ENCODE measurements around the gene CYB5R3. TPM values are rescaled to one million over a fixed set of nuclear protein-coding genes. Genes with fewer than 3 reads are reported as not detected.
"Not testable (repeated sequence)": the region's sequence is repeated elsewhere in the genome, so short reads cannot be mapped to it uniquely, and the experiment has no call there.

The CYB5R3 gene
- total RNA-seq, 2 donors from 2014 or later = 49.7 to 84.6 TPM

DNA sequence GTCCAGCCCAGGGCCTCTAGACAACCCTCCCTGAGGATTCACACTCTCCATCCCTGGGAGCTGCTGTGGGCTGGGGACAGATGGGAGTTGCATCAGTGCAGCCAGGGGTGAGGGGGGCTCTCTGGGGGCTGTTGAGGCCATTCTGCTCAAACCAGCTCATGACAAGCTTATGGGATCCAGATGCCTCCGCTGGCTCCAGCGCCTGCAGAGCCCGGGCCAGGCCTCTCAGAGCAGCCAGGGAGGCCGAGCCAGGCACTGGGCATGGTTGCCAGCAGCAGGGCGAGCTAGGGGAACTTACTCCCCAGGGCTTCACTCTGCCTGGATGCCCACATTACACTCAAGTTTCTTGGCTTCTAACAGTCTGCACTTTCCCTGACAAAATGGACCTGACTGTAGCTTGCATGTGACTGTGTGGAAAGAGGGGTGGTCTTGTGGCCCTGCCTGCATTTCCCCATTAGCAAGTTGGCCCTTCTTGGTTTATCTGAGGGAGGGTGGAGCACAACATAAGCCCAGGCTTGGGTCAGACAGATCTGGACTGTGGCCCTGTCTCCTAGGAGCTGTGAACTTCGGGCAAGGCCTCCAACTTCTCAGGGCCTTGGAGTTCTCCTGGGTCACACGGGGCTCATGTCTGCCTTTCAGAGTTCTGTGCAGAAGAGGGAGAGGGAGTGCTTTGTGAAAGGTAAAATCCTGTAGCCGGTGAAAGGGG is 34.5 kb upstream of the CYB5R3 start:
- ATAC-seq (no peak), DNase-seq (ENCODE audit: low spot score in 2 of 2) (no peak)
- no peaks in the 10 kb centered on the region for H3K36me3 Mint-ChIP-seq
- H3K27ac Mint-ChIP-seq = peak overlapping the region in 1 of 2 donors; percentile 44
- H3K9me3 Mint-ChIP-seq = no peaks in the 10 kb centered on the region

- H3K36me3 Mint-ChIP-seq = peaks cover 0 to 7% of the 10 kb centered on the region in 2 donors
- peaks cover 4 to 7% of the 10 kb centered on the region in 2 donors for H3K9me3 Mint-ChIP-seq
- DNase-seq (ENCODE audit: low spot score in 2 of 2) = no peak
- H3K27ac Mint-ChIP-seq = no peak overlapping the region
- ATAC-seq = no peak
Observed at GRCh38 chr22:42682113-42682851, 33.1 kb upstream of the CYB5R3 start.

DNA sequence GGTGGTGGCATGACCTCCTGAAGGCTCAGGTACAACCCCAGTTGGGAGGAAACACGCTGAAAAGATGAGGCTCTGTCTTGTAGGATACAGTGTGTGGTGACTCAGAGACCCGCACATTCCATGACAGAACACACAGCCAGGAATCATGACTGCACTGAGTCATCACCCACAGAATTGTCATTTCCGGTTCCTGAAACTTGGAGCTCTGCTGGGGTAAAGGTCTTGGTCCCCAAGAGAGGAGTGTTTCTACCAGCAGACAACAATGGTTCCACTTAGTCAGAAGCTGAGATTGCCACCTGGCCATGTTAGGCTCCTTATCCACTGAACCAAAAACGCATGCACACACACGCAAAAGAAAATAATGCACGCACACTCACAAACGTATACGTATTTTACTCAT is 31.5 kb upstream of the CYB5R3 start:
- ATAC-seq (peak in 1 of 2 donors; percentile 90), DNase-seq (ENCODE audit: low spot score in 2 of 2) (no peak)
- Mint-ChIP-seq H3K36me3 (peaks cover 0 to 7% of the 10 kb centered on the region in 2 donors), H3K9me3 (peaks cover 4 to 7% of the 10 kb centered on the region in 2 donors), H3K27ac (no peak overlapping the region)

DNA sequence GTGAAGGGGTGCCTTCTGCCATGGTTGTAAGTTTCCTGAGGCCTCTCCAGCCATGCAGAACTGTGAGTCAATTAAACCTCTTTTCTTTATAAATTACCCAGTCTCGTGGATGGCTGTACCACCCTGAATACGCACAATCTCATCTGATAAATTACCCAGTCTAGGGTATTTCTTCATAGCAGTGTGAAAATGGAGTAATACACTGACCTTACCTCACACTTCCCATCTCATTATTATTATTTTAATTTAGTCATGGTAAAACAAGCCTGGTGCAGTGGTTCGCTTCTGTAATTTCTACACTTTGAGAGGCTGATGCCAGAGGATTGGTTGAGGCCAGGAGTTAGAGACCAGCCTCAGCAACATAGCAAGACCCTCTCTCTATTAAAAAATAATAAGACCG is 30.5 kb upstream of the CYB5R3 start:
- H3K9me3 Mint-ChIP-seq = peaks cover 4 to 7% of the 10 kb centered on the region in 2 donors
- DNase-seq (ENCODE audit: low spot score in 2 of 2) (no peak), ATAC-seq (no peak)
- peaks cover 0 to 7% of the 10 kb centered on the region in 2 donors for H3K36me3 Mint-ChIP-seq
- no peak overlapping the region for H3K27ac Mint-ChIP-seq

DNA sequence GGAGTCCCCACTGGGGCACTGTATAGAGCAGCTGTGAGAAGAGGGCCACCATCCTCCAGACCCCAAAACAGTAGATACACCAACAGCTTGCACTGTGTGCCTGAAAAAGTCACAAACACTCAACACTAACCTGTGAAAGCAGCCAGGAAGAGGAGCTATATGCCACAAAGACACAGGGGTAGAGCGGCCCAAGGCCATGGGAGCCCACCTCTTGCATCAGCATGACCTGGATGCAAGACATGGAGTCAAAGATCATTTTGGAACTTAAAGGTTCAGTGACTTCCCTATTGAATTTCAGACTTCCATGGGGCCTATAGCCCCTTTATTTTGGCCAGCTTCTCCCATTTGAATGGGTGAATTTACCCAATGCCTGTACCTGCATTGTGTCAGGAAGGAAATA is 29.7 kb upstream of the CYB5R3 start:
- no peak overlapping the region for H3K27ac Mint-ChIP-seq
- ATAC-seq (no peak), DNase-seq (ENCODE audit: low spot score in 2 of 2) (no peak)
- peaks cover 0 to 7% of the 10 kb centered on the region in 2 donors for H3K36me3 Mint-ChIP-seq
- peaks cover 4 to 7% of the 10 kb centered on the region in 2 donors for H3K9me3 Mint-ChIP-seq

DNA sequence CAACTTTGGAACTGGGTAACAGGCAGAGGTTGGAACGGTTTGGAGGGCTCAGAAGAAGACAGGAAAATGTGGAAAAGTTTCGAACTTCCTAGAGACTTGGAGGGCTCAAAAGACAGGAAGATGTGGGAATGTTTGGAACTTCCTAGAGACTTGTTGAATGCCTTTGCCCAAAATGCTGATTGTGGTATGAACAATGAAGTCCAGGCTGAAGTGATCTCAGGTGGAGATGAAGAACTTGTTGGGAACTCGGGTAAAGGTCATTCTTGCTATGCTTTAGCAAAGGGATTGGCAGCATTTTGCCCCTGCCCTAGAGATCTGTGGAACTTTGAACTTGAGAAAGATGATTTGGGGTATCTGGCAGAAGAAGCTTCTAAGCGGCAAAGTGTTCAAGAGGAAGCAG is 28.7 kb upstream of the CYB5R3 start:
- not testable (repeated sequence) for H3K36me3 Mint-ChIP-seq; DNase-seq (ENCODE audit: low spot score in 2 of 2); ATAC-seq; H3K9me3 Mint-ChIP-seq
- H3K27ac Mint-ChIP-seq = peak overlapping the region in 1 of 2 donors; percentile 15

DNA sequence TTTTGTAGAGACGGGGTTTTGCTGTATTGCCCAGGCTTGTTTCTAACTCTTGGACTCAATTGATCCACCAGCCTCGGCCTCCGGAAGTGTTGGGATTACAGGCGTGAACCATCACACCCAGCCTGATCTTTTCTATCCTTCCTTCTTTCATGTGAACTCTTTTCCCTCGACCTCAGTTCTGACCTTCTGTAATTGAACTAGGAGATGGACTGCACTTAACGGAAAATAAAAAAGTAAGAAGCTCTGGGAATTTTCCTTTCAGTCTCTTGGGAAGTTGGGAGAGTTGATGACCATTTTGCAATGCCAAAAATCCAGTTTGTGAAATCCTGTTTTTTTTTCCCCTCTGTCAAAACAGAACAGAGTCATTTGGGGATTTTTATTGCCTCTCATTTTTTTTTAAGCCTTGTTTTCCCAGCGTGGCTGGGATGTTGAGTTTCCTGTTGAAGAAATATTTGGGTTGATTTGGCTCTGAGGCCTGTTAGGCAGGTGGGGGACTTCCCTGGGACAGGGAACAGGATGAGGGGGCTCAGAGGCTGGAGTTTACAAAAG is 26.9 kb upstream of the CYB5R3 start:
- ATAC-seq = no peak
- peaks cover 0 to 7% of the 10 kb centered on the region in 2 donors for H3K36me3 Mint-ChIP-seq
- DNase-seq (ENCODE audit: low spot score in 2 of 2) = no peak
- peaks cover 4 to 7% of the 10 kb centered on the region in 2 donors for H3K9me3 Mint-ChIP-seq
- no peak overlapping the region for H3K27ac Mint-ChIP-seq

DNA sequence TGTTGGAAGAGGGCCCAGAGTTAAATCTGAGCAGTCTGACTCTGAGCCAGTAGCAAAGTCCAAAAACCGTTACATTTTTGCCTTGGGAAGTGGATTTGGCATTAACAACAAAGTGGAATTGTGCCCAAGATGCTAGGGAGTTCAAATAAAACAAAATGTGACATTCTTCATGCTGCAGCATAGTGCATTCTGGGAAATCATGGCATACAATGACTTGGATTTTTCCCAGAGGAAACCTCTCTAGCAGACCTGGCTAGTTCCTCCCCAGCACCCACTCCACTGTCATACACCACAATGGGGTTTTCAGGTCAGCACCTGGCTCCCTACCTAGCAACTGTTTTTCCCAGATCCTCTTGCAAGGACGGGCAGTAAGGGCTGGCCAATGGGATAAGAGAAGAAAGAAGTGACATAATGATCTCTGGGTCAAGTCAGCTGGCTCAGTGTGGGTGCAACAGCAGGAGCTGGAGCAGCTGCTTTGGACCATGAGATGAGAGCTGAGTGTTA is 24.8 kb upstream of the CYB5R3 start:
- no peak for DNase-seq (ENCODE audit: low spot score in 2 of 2)
- H3K36me3 Mint-ChIP-seq = peaks cover 0 to 7% of the 10 kb centered on the region in 2 donors
- no peak for ATAC-seq
- peaks cover 4 to 7% of the 10 kb centered on the region in 2 donors for H3K9me3 Mint-ChIP-seq
- no peak overlapping the region for H3K27ac Mint-ChIP-seq

- ATAC-seq, H3K27ac Mint-ChIP-seq: not testable (repeated sequence)
Observed at GRCh38 chr22:42673071-42673470, 23.9 kb upstream of the CYB5R3 start.

DNA sequence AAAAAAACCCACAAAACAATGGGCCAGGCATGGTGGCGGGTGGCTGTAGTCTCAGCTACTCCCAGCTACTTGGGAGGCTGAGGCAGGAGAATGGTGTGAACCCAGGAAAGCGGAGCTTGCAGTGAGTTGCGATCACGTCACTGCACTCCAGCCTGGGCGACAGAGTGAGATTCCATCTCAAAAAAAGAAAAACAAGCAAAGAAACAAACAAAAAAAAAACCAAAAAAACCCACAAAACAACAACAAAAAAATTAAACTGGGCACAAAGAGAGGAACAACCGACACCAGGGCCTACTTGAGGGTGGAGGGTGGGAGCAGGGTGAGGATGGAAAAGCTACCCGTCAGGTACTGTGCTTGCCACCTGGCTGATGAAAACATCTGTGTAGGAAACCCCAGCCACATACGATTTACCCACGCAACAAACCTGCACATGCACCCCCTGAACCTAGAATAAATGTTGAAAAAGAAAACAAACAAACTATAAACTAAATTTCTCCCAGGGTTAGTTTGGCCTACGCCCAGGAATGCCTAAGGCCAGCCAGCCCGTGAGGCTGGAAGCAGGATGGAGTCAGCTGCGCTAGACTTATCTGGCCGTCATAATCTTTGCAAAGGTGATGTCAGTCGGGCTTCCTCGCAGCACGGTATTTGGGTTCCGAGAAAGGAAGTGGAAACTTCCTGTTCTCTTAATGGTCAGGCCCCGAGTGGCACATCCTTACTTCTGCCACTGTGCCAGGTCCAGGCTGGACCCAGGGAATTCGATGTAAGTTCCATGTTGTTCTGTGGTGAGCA is 21.9 kb upstream of the CYB5R3 start:
- H3K27ac Mint-ChIP-seq = peak overlapping the region in 1 of 2 donors; percentile 44
- no peak for ATAC-seq
- no peak for DNase-seq (ENCODE audit: low spot score in 2 of 2)
- H3K36me3 Mint-ChIP-seq = no peaks in the 10 kb centered on the region
- H3K9me3 Mint-ChIP-seq = no peaks in the 10 kb centered on the region

More at GRCh38 chr22:42673071-42673470, 23.9 kb upstream of the CYB5R3 start:
- H3K36me3 Mint-ChIP-seq; H3K9me3 Mint-ChIP-seq; DNase-seq (ENCODE audit: low spot score in 2 of 2): not testable (repeated sequence)

DNA sequence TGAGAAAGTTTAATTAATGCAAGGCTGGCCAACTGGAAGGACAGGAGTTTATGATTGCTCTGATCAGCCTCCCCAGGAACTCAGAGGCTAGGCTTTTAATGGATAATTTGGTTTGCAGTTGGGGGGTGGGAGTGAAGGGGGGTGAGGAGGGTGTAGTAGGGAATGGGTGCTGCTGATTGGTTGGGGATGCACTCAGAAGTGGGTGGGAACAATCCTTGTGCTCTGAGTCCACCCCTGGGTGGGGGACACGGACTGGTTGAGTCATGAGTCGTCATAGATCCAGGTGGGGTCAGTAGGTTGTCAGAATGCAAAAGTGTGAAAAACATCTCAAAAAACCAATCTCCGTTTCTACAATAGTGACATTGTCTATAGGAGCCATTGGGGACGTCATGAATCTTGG is 20.9 kb upstream of the CYB5R3 start:
- Mint-ChIP-seq H3K9me3 (no peaks in the 10 kb centered on the region), H3K27ac (no peak overlapping the region), H3K36me3 (no peaks in the 10 kb centered on the region)
- no peak for DNase-seq (ENCODE audit: low spot score in 2 of 2)
- no peak for ATAC-seq

DNA sequence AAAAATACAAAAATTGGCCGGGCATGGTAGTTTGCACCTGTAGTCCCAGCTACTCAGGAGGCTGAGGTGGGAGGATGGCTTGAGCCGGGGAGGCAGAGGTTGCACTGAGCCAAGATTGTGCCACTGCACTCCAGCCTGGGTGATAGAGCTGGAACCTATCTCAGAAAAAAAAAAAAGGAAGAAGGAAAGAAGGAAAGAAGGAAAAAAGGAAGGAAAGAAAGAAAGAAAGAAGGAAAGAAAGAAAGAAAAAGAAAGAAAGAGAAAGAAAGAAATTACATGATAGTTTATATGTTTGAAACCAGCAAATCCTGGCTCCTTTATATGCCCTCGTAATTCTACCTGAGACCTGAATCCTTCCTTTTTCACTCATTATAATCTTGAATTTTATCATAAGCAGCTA is 17.2 kb upstream of the CYB5R3 start:
- peak overlapping the region in 1 of 2 donors; percentile 52 for H3K27ac Mint-ChIP-seq
- ATAC-seq; H3K36me3 Mint-ChIP-seq; DNase-seq (ENCODE audit: low spot score in 2 of 2); H3K9me3 Mint-ChIP-seq: not testable (repeated sequence)

- Mint-ChIP-seq H3K9me3 (no peaks in the 10 kb centered on the region), H3K27ac (no peak overlapping the region), H3K36me3 (no peaks in the 10 kb centered on the region)
- DNase-seq (ENCODE audit: low spot score in 2 of 2) (no peak), ATAC-seq (no peak)
Observed at GRCh38 chr22:42664976-42665831, 16.0 kb upstream of the CYB5R3 start.

DNA sequence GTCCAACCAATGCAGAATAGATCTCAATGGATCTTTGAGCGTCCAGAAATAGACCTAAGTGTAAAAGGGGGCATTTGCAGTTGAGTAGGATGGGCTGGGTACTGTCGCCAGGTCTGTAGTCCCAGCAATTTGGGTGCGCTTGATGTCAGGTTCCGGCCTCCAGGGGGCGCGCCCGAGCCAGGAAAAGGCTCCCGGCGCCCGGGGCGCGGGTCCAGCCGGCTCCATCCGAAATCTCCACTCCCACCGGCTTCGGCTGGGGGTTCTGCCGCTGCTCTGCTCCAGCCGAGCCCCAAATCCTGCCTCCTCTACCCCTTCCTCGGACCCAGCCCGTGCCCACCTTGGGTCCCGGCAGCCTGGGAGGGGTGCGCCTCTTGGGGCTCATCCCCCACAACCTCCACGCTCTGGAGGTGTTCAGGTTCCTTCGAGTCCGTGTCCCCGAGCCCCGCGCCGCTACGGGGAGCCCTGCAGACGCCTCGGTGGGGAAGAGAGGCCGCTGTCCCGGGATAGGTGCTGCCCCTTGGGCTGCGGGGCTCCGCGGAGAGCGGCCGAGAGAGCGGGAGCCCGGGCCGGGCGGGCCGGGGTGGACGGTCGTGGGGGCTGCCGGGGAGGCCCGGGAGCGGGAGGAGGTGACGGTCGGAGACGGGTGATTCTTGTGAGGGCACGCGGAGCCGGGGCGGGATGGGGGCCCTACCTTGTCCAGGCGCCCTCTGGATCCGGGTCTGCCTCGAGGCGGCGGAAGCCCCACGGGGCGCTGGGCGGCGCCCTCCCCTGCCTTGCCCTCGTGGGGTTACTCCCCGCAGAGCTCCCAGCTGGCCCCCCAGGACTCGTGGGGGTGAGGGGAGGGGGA is 13.0 kb upstream of the CYB5R3 start:
- ATAC-seq = peak; percentile 87 to 91
- no peaks in the 10 kb centered on the region for H3K9me3 Mint-ChIP-seq

DNA sequence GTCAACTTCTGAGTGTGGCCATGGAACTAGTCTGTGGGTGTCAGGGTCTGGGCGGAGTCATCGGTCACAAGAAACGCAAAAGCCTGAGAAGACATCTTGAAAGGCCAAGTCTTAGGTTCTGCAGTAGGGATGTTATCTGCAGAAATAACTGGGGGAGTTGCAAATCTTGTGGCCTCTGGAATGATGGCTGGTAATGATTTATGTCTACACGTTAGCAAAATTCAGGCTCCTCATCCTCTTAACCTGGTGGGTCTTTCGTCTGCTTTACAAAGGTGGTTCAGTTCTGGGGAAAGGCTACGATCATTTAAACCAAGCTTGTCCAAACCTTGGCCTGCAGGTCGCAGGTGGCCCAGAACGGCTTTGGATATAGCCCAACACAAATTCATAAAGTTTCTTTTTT is 7.4 kb upstream of the CYB5R3 start:
- no peaks in the 10 kb centered on the region for H3K9me3 Mint-ChIP-seq

More for the DNA sequence above, 13.0 kb upstream of the CYB5R3 start:
- H3K27ac Mint-ChIP-seq = no peak overlapping the region
- H3K36me3 Mint-ChIP-seq = no peaks in the 10 kb centered on the region
- peak; percentile 77 to 91 for DNase-seq (ENCODE audit: low spot score in 2 of 2)

More for the DNA sequence above, 7.4 kb upstream of the CYB5R3 start:
- DNase-seq (ENCODE audit: low spot score in 2 of 2) = no peak
- ATAC-seq = no peak
- no peak overlapping the region for H3K27ac Mint-ChIP-seq
- no peaks in the 10 kb centered on the region for H3K36me3 Mint-ChIP-seq

Data from activated naive CD4-positive, alpha-beta T cell treated with anti-CD3 and anti-CD28 coated beads, Interleukin-2, amount 50 U/mL, for 72 hours (primary cell).